GM18907 (cell line): Measurements from ENCODE around the gene STK32B.
"Not testable (repeated sequence)": the region's sequence is repeated elsewhere in the genome, so short reads cannot be mapped to it uniquely, and the experiment has no call there.

ENCODE experiments used
- ATAC-seq: cut with Tn5 transposase; IDR thresholded peaks from one replicate; pipeline ENCODE4 v1.9.1; 2021; ENCODE audit warnings: mild to moderate bottlenecking, moderate library complexity; ENCODE audit not compliant: unreplicated experiment

The STK32B gene

DNA sequence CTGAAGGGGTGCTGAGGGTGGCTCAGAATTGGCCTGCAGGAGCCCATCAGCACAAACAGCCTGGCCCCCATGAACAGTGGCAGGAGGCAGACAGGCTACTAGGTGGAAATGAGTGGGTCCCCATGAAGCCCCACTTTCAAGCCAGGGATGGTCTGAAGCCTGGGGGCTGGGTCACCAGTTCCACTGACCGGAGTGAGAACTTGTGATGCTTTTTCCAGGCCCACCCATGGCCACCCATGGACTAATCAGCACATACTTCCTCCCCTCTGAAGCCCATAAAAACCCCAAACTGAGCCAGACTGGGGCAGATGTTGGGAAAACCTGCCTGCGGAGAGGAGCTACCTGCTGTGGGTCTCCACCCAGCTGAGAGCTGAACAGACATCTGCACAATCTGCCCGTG lies 372.9 kb downstream of the STK32B start:
- no peak for ATAC-seq

DNA sequence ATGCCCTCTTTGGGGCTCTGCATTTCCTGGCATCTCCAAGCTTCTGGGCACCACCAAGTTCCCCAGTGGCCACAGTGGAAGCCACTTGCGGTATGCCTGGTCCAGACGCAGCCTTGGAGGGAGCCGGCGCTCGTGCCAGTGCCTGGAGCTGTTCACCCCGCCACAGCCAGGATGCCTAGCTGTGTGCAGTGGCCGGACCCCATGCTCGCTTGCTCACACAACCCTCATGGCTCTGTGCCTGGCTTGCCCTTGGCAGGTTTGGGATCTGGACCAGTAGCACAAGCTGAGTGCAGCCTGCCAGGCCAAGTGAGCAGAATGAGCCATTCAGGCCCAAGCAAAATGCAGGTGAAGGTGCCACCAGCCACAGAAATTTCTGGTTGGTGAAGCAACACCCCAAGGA lies 373.6 kb downstream of the STK32B start:
- no peak for ATAC-seq

DNA sequence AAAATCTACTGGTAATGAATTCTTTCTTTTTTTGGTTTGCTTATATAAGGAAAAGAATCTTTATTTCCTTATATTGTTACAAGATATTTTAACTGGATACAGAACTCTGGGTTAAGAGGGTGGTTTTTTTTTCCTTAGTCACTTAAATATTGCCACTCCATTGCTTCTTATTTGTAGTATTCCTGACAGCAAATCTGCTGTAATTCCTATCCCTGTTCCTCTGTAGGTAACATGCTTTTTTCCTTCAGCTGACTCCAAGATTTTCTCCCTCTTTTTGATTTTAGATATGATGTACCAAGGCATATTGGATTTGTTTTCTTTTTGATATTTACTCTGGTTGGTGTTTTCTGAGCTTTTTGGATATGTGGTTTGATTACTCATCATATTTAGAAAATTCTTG lies 378.5 kb downstream of the STK32B start:
- ATAC-seq = no peak

DNA sequence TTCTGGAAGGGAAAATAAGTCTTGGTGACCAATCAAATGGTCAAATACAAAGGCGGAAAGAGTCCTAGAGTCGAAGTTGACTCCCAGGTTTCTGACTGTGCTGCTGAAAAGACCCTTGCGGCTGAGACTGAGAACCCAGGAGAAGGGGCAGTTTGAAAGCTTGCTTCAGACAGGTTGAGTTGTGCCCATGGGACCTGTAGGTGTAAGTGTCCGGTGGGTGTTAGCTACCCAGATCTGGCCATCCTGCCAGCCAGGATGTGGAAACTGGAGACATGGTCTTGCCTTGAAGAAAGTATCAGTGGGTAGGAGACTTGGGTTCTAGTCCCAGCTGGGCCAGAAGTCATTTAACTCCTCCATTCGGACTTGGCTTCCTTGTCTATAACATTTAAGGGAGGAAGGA lies 381.9 kb downstream of the STK32B start:
- ATAC-seq = no peak

DNA sequence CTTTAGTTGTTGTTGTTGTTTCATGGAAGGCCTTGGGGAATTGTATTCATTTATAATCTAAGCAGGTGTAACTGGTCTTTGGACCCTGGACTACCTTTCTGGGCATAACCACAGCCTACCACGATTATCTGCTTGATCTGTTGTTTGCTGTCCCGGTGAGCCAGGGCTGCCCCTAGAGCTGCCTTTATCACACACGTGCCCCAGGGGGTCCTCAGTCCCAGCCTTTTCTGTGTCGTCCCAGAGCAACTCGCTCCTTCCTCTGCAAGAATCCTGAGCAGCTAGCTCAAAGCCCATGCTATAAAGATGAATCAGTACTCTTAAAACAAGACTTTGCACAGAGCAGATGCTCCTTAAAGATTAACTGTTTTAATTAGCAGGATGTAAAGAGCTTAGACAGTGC lies 383.9 kb downstream of the STK32B start:
- ATAC-seq = no peak

DNA sequence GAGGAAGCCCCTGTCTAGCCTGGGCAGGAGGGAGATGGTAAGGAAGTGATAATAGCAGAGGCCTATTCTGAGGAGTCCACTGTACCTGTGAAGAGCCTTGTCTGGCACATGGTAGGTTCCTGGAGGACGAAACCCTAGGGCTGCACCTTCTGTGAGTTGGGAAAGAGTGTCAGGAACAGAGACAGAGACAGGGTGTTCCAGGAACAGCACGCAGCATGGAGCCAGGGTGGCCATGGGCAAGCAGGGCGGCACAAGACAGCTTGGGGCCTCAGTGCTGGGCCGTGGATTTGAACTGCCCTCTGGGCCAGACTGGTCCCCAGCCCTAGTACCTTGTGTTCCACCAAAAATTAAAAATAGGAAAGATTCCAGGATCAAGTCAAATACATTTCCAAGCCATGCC lies 384.5 kb downstream of the STK32B start:
- no peak for ATAC-seq

DNA sequence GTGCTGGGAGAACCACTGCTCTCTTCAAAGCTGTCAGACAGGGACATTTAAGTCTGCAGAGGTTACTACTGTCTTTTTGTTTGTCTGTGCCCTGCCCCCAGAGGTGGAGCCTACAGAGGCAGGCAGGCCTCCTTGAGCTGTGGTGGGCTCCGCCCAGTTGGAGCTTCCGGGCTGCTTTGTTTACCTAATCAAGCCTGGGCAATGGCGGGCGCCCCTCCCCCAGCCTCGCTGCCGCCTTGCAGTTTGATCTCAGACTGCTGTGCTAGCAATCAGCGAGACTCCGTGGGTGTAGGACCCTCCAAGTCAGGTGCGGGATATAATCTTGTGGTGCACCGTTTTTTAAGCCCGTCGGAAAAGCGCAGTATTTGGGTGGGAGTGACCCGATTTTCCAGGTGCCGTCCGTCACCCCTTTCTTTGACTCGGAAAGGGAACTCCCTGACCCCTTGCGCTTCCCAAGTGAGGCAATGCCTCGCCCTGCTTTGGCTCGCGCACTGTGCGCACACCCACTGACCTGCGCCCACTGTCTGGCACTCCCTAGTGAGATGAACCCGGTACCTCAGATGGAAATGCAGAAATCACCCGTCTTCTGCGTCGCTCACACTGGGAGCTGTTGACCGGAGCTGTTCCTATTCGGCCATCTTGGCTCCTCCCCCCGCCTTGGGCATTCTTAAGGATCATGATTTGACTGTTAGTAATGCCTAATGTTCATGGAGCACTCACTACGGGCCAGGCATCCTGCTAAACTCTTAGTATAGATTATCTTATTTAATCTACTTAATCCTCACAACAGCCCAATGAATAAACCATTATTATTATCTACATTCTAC lies 392.9 kb downstream of the STK32B start:
- not testable (repeated sequence) for ATAC-seq

DNA sequence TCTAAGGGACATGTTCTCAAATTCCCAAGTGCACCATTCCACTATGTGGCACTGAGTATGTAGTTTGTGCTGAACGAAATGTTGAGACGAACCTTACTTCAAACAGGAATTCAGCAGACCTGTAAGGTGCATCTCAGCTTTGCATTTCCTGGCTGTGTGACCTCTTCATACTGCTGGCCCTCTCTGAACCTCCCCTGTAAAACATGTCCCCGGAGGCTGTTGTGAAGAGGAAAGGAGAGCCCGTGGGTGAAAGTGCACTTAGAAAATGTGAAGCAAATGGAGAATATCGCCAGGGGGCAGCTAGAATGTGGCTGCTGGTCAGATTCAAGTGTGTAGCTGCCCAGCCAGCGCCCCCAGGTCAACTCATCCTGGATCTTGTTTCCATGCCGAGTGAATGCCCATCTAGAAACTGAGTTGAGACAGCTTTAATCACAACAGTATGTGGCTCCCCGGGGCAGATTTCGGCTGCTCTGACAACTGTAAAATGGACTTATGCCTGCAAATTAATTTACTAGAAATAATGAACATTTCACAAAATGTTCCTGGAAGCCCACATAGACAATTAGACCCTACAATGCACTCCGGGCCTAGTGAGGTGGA lies 393.7 kb downstream of the STK32B start:
- no peak for ATAC-seq

DNA sequence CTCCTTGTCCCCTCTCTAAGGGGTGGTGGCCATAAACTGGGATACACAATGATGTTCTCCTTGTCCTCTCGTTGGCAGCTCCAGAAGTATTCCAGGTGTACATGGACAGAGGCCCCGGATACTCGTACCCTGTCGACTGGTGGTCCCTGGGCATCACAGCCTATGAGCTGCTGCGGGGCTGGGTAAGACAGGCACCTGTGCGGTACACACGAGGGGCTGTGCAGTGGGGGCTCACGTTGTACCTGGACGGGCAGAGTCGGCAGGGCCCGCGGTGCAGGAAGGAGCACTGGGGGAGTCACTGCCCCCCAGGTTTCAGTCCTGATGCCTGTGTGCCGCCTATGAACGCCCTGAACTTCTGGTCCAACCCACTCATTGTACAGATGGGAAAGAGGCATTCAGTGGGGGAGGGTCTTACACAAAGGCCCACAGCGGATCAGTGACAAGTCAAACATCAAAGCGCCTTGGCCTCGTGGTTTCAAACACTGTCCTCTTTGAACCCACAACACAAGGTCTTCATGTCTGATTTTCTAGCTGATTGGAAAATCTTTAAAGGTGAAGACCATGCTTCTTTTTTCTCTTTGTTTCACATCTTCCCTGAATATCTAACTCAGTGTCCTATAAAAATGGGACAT lies 395.4 kb downstream of the STK32B start:
- ATAC-seq = no peak

DNA sequence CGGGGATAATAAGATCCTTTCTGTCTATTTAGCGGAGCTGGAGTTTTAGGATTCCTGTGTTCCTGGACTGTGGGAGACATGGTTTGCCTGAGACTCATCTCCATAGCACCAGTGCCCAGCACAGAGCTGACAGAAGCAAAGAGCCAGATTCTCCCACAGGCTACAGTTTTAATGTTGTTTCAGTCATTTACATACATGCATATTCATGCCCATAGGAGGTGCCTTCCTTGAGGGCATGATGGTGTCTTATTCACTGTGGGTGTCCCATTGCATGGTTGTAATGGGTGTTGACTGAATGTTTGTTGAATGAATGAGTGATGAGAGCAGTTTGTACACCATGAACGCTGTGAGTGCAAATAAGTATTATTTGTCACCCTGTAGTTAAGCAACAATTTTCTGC lies 396.5 kb downstream of the STK32B start:
- no peak for ATAC-seq

DNA sequence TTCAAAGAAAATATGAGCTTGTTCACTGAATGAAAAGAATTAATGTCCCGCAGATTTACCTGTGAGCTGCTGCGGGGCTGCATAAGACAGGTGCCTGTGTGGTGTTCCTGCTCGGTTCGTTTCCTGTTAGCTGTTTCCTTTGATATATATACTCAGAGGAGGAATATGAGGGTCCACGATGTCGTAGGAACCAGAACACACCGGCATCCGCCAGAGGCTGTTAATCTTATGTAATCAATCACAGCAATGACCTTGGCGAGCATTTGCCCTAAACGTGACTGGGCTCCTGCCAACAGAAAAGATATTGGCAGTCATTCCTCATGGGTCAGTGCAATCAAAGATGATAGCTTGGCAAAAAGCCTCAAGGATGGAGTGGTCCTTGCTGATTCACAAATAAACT lies 396.9 kb downstream of the STK32B start:
- no peak for ATAC-seq

DNA sequence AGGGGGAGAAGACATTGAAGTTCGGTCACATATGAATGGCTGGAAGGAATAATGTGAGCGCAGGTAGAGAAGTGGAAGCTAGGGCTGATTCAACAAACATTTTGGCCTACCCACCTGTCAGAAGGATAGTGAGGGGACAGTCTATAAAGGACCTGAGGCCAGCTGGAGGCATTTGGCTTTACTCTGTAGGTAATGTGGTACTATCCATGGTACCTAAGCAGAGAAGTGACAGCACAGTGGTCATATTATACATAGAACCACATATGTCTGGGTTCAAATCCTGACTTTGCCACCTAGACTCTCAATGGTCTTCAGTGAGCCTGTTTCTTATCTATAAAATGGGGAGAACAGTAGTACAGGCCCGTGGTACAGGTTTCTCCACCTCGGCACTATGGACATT lies 400.0 kb downstream of the STK32B start:
- no peak for ATAC-seq

DNA sequence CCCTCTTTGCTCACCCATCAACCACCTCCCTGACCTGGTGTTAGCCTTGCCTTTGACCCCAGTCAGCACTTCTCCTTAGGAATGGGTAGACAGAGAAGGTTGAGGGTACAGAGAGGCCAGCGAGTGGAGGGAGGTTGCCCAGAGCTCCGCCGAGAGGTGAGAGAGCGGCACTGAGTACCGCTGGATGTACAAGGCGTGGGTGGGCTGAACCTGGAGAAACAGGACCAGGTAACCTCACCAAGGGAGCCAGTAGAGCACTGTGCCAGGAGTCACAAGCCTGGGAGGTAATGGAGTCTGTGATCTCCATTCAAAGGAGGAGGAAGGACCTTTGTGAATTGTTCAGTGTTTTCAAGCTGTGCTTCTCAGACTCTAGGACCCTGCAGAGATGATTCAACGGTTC lies 400.9 kb downstream of the STK32B start:
- no peak for ATAC-seq

DNA sequence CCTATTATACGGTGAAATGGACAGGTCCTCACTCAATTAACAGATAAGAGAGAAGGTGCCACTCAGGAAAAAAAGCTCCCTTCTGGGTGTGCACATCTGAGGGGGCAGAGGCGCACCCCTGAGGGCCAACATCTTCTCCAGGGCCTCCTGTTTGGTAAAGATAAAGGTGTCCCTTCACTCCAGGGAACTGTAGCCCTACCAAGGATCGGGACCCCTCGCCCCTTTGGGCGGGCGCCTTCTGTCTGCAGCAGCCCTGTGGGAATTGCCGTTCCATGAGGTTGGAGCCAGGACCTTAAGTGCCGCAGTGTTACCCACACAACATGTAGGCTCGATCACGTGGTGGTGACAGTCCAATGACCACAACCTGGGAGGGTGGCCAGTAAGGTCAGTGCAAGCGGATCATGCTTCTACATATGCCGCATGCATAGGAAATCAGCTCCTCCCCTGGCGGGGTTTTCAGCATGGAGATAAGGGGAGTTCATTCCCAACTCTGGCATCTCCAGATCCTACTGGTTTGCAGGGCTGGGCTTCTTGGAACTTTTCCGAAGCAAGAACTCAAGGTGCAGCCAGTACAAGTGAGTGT lies 403.8 kb downstream of the STK32B start:
- ATAC-seq = no peak

DNA sequence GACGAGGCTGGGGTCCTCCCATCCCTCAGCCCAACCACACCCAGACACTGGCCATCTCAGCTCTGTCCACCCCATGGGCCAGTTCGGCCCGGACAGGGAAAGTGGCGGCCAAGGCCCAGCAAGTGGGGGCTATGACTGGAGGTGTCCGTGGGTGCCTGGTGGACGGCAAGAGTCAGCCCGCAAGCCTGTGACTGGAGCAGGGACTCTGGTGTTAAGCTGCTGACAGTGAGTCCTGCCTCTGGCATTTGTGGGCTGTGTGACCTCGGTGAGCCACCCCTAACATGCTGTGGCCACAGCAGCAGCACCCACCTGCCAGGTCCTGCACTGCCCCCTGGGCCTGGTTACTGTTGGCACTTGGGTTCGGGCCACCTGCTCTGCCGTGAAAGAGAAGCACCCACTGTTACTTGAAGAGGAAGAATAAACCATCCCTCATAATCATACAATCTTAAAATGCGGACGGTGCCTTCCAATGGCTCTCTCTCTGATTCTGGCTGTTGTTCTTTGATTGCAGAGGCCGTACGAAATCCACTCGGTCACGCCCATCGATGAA lies 405.1 kb downstream of the STK32B start:
- no peak for ATAC-seq

DNA sequence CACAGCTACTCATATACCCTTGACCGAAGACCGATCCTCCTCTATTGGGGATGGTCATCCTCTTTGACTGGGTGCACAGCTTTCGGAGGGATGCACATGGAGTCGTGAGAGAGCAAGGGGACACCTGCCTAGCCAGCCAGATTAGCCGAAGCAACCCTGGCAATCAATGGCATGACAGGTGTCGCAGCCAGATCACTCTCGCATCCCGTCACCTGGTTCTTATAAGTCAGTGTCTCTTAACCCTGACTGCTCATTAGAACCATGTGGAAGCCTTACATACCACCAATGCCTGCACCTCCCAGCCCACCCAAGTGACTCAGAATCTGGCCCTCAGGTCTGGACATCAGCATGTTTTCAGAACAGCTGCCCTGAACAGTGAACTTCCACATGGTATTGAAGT lies 407.4 kb downstream of the STK32B start:
- no peak for ATAC-seq

DNA sequence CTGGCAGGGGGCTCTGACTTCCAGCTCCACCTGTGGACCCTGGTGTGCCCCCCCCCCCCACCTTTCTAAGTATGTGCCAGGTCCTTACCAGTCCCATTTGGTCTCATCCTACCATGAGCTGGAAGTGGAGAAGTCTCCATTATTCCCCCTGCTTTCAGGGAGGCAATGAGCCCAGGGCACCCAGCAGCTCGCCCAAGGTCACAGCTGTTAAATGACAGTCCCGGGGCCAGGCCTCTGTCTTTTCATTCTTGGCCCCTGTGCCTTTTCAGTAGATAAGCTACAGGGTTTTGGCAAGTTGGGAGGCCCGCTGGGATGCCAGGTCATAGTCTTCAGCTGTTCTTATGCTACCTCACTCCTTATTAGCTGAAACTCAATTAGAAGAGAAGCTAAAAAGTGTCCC lies 408.0 kb downstream of the STK32B start:
- ATAC-seq = no peak

DNA sequence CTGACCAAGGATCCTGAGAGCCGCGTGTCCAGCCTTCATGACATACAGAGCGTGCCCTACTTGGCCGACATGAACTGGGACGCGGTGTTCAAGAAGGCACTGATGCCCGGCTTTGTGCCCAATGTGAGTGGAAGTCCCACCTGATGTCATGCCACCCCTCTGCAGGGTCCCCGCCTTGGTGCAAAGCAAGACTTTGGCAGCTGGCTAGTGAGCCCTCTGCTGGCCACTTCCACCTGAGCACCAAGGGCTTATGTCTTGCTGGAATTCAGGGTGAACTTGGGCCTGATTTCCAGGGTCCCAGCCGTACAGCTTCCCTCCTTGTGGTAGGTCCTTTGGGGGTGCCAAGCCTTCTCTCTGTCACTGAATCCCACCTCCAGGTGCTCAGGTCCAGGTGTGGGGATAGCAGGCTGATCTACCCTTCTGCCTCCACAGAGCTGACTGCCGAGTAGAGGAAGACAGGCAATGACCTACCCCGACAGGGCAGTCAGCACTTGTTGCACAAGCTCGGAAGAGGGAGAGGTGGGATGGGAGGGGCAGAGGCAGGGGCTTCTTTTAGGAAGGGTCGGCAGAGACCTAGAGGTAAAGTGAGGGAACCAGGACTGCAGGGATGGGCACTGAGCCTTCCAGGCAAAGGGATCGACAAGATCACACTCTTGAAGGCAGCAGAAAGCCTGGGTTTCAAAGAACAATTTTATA lies 409.0 kb downstream of the STK32B start:
- ATAC-seq = no peak

DNA sequence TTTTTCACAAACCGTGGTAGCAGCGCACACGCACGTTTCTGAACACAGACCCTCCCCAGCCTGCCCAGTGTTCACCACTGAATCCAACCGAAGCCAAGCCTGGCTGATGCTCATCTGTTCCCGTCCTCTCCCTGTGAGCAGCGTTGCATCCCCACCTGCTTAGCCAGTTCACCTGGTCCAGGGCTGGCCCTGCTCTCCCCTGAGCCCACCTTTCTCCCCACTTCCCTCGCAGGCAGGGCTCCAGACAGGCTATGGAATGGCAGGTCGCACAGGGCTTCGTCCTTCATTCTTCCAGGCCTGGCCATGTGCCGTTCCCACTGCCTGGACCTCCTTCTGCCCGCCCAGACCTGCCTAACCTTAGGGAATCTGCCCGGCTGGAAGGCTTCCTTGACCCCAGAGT lies 410.2 kb downstream of the STK32B start:
- no peak for ATAC-seq

DNA sequence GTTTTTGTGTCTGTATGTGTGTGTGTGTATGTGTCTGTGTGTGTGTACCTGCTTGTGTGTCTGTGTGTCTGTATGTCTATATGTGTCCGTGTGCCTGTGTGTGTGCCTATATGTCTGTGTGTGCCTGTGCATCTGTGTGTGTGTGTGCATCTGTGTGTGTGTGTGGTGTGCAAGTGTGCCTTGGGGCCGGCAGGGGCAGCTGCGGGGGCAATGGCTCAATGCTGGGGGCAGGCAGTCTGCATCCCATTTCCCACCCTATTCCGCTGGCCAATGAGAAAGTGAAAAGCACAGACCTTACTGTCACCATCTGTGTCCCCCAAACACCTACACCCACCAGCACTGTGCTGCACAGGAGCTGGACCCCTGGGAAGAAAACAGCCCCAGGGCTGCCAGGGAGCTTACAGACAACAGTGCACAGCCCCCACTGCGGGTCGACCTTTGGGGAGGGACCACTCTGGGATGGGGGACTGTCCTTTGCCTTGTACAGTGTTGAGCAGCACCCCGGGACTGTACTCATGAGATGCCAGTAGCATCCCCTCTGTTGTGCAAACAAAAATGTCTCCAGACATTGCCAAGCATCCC lies 411.1 kb downstream of the STK32B start:
- ATAC-seq = no peak

DNA sequence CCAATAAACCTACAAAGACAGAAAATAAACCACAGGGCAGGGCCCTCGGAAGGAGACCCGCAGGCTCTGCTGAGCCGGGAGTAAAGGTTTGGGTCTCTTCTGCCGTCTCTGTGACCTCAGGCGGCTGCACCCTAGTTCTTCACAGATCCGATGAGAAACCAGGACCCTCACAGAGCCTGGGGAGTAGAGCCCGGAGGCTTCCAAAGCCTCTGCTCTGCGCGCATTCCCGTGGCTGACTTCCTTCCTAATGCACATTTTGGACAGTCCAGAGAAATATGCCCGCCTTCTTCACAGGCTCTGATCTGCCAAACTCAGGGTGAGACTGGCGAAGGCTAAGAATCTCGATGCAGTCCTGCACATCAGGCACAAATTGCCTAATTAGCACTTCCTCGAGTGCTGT lies 411.6 kb downstream of the STK32B start:
- no peak for ATAC-seq
